GM12872 (cell line): ENCODE results near the gene PPP6R3.

Experiments
- TF ChIP-seq, protein P1 (sequence below): IDR thresholded peaks from 3 replicates; pipeline ENCODE4 v1.5.1; 2011; ENCODE audit warnings: low read depth, mild to moderate bottlenecking, low read length, moderate library complexity; ENCODE audit not compliant: insufficient read depth

The PPP6R3 gene

DNA sequence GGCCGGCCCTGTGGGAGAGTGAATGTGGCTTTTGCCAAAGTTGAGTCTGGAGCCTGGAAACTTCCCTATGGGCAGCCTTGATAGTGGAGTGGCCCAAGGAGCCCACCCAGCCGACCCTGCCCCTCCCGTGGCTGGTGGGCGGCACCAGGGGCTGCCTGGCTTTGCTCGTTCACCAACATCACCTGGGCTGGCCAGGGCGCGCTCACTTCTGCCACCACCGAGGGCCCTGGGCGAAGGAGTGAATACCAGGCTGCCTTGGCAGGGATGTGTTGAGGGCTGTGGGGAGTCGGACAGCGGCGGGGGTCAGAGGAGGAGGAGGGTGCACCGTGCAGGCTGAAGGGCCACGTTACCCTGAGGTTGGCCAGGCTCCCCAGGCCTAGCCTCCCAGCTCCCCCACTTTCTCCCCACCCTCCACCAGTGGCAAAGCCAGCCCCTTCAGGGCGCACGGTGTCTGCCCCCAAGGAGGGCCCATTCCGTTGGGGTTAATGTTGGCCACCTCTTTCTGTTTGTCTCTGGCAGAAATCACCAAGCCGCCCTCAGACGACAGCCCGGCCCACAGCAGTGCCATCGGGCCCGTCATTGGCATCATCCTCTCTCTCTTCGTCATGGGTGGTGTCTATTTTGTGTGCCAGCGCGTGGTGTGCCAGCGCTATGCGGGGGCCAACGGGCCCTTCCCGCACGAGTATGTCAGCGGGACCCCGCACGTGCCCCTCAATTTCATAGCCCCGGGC, 22.5 kb upstream of the PPP6R3 start:
- TF ChIP-seq, protein P1, sequence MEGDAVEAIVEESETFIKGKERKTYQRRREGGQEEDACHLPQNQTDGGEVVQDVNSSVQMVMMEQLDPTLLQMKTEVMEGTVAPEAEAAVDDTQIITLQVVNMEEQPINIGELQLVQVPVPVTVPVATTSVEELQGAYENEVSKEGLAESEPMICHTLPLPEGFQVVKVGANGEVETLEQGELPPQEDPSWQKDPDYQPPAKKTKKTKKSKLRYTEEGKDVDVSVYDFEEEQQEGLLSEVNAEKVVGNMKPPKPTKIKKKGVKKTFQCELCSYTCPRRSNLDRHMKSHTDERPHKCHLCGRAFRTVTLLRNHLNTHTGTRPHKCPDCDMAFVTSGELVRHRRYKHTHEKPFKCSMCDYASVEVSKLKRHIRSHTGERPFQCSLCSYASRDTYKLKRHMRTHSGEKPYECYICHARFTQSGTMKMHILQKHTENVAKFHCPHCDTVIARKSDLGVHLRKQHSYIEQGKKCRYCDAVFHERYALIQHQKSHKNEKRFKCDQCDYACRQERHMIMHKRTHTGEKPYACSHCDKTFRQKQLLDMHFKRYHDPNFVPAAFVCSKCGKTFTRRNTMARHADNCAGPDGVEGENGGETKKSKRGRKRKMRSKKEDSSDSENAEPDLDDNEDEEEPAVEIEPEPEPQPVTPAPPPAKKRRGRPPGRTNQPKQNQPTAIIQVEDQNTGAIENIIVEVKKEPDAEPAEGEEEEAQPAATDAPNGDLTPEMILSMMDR: no peak

DNA sequence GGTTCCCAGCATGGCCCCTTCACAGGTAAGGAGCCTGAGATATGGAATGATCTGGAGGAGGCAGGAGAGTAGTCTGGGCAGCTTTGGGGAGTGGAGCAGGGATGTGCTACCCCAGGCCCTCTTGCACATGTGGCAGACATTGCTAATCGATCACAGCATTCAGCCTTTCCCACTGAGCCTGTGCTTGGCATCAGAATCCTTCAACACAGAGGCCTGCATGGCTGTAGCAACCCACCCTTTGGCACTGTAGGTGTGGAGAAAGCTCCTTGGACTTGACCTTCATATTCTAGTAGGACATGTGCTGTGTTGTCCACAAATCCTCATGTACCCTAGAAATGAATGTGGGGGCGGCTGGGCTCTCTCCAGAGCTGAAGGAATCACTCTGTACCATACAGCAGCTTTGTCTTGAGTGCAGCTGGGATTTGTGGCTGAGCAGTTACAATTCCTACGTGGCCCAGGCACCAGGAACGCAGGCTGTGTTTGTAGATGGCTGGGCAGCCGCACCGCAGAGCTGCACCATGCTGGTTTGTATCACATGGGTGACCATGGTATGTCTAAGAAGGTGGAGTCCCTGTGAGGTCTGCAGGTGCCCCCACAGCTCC, 21.8 kb upstream of the PPP6R3 start:
- TF ChIP-seq, protein P1: no peak

DNA sequence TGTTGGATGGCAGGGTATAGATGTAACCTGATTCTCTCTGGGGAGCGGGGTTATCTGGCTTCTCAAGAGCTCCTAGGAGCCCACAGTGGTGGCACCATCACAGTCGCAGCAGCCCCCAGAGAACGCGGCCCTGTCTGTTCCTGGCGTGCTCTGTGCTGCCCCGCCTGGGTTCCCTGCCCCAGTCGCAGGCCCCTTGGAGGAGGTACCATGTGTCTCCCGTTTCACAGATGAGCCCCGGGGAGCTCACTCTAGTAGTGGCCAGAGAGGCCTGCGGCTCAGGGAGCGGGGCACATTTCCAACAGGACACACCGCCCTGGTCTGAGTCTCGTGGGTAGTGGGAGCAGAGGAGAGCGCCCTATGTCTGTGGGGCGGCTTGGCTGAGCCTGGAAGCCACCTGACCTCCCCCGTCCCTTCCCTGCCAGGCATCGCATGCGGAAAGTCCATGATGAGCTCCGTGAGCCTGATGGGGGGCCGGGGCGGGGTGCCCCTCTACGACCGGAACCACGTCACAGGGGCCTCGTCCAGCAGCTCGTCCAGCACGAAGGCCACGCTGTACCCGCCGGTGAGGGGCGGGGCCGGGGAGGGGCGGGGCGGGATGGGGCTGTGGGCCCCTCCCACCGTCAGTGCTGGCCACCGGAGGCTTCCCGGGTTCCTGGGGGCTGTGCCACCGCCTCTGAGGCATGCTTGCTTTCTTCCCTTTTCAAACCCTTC, 21.0 kb upstream of the PPP6R3 start:
- TF ChIP-seq, protein P1: no peak

DNA sequence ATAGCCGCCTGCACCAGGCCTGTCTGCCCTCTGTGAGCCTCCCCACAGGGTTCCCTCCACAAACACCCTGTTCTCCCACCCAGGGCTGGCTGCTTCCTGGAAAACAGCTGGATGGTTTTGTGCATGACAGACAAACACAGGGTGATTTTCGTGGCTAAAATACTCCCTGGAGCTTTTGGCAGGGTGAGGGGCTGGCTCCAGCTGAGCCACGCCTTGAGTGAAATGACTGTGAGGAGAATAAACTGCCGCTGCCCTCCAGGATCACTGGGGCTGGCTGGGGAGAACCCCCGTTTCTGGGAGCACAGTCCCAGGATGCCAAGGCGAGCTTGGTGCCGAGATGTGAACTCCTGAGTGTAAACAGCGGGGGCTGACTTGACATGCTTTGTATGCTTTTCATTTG, 20.3 kb upstream of the PPP6R3 start:
- TF ChIP-seq, protein P1: no peak

DNA sequence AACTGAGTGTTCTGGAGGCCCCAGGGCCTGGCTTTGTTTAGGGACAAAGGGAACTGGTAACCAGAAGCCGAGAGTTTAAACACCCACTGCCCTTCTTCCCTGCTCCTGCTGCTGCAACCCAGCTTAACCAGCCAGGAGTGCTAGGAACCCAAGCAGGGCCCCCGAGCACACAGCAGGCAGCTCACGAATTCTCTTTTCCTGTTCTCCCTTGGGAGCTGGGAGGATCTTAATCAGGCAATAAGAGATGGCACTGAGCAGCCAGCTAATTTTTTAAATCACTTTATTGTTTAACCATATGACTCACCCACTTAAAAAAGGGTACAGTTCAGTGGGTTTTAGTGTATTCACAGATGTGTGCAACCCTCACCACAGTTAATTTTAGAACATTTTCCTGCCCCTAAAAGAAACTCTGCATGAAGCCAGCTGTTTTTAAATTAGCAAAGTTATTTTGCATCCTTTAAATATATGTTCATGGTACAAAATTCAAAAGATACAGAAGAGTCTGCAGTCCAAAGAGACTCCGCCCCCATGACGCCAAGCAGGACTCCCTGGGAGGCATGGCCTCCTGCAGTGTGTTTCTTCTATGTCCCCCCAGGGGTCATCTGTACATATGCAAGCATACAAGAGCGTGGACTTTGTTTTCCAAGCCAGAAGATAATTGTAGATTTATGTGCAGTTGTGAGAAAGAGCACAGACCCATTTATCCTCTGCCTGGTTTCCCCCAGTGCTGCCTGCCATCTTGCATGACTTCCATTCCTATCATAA, 18.9 kb upstream of the PPP6R3 start:
- TF ChIP-seq, protein P1: no peak

DNA sequence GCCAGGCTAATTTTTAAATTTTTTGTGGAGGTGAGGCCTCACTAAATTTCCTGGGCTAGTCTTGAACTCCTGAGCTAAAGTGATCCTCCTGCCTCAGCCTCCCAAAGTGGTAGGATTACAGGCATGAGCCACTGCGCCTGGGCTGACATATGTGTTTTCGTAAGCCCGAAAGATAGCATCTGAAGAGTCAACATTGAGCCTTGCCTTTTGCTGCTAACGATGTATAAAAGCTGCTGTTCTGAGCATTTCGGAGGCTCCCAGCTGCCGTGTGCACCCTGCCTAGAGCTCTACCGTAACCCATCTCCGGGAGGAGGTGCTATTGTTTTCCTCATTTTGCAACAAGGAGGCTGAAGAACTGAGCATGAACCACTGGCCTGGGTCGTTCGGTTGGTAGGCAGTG, 18.1 kb upstream of the PPP6R3 start:
- TF ChIP-seq, protein P1: no peak

DNA sequence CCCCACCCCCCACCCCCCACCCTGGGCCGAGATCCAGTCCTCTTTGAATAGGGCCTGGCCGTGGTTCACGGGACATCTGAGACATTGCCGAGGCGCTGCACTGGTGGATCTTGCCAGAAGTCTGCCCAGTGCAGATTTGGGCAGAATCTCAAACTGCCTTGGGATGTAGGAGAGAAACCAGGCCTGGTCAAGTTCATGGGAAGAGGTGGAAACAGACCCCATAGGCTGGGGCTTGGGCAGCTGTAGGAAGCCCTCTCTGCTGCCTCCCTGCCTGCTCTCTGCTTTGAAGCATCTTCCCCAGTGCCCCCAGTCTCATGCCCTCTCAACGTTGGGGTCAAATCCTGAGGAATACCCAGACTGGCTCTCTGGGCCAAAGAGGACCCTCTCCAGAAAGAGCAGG, 16.0 kb upstream of the PPP6R3 start:
- TF ChIP-seq, protein P1: no peak
